K562 (cell line): ENCODE data around the gene DDX41. TPM values are rescaled to one million over a fixed set of nuclear protein-coding genes. Genes with fewer than 3 reads are reported as not detected.

ENCODE experiments used
- ETS1 ChIP-seq: conservative IDR thresholded peaks from 2 replicates; pipeline ENCODE4 v1.6.1; 2011; ENCODE audit warnings: low read depth, mild to moderate bottlenecking, low read length; ENCODE audit not compliant: control insufficient read depth
- ETV5 ChIP-seq: sonication (generic); formaldehyde crosslinking; IDR thresholded peaks from 2 replicates; pipeline ENCODE4 v1.4.0; 2020; ENCODE audit warnings: low read depth, mild to moderate bottlenecking, missing genetic modification reagents
- GTF2A2 ChIP-seq: IDR thresholded peaks from 2 replicates; pipeline ENCODE4 v1.6.1; 2016; ENCODE audit warnings: mild to moderate bottlenecking, missing genetic modification characterization, missing compliant biosample characterization
- PHF20 ChIP-seq: fragments of 450-650 bp; IDR thresholded peaks from 2 replicates; pipeline ENCODE4 v1.6.1; 2018; ENCODE audit not compliant: partially characterized antibody
- RBBP5 ChIP-seq: fragments of 200-600 bp; sonication (generic); IDR thresholded peaks from 2 replicates; pipeline ENCODE4 v1.6.1; 2012; ENCODE audit warnings: borderline replicate concordance, mild to moderate bottlenecking, low read length, control low read depth, inconsistent platforms; ENCODE audit not compliant: insufficient read depth, poor library complexity, severe bottlenecking
- TAF1 ChIP-seq: IDR thresholded peaks from 2 replicates; pipeline ENCODE4 v1.6.1; 2011; ENCODE audit warnings: mild to moderate bottlenecking, low read length, moderate library complexity; ENCODE audit not compliant: insufficient read depth, control insufficient read depth, severe bottlenecking; ENCODE audit errors: extremely low read depth
- ZNF311 ChIP-seq: fragments of 250-450 bp; sonication (Bioruptor Pico); IDR thresholded peaks from 2 replicates; pipeline ENCODE4 v1.4.0; 2020; ENCODE audit warnings: mild to moderate bottlenecking, moderate library complexity
- polyA plus RNA-seq, 8 experiments: library from polyadenylated mRNA; depleted of rRNA in 4 of 8; stranded (reverse) in 5 of 8; unstranded in 3 of 8; fragments of >200 nt; fragmentation: Nextera tagmentation in 2 of 8; fragmentation: Illumina TruSeq in 1 of 8; extraction: Ambion mirVana in 2 of 8; extraction: Trizol in 1 of 8; gene quantifications; 2 replicates each; pipeline versions ENCODE4 v1.2.1 to v1.2.3, GENCODE V29; 2011 to 2014; ENCODE audit warnings: inconsistent platforms in 1 of 8, missing spikeins in 1 of 8
- total RNA-seq, 7 experiments: library from RNA; depleted of rRNA in 6 of 7; stranded (reverse); fragments of >200 nt in 6 of 7; fragmentation: Illumina TruSeq in 2 of 7; extraction: Trizol in 2 of 7; gene quantifications; 2 replicates each; pipeline versions ENCODE4 v1.2.1 to v1.2.3, GENCODE V29; 2011 to 2021; ENCODE audit warnings: low replicate concordance in 1 of 7
- TF ChIP-seq, protein P1 (sequence below), 2 experiments: fragments of 450-650 bp in 1 of 2; sonication (generic) in 1 of 2; formaldehyde crosslinking in 1 of 2; IDR thresholded peaks in 1 of 2; conservative IDR thresholded peaks in 1 of 2; 2 replicates each; pipeline versions ENCODE4 v1.6.1 to v1.8.1; 2016 to 2023; ENCODE audit warnings: mild to moderate bottlenecking in 2 of 2, moderate library complexity in 2 of 2, inconsistent platforms in 1 of 2, missing genetic modification reagents in 1 of 2

Gene DDX41
- total and polyA plus RNA-seq, 9 of the 15 experiments (the other 6 are each of a cell fraction or from before 2014, with no cell fraction given): 38.2 to 284 (median 116) TPM

GRCh38 chr5:177498013-177498787 lies 18.6 kb downstream of the DDX41 start (continued):
- TF ChIP-seq RBBP5: peak; percentile 68
- TF ChIP-seq, protein P1, sequence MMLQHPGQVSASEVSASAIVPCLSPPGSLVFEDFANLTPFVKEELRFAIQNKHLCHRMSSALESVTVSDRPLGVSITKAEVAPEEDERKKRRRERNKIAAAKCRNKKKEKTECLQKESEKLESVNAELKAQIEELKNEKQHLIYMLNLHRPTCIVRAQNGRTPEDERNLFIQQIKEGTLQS (IDR thresholded peaks at IDR 0.05): peak; percentile 53
- TF ChIP-seq, protein P1 (CRISPR knock-in tag; conservative IDR thresholded peaks at IDR 0.05): no peak
- TF ChIP-seq ETV5 (CRISPR knock-in tag): no peak
- no peak for TF ChIP-seq ZNF311
- TF ChIP-seq PHF20: peak; percentile 2
- TF ChIP-seq ETS1: peak; percentile 55; the same call in 1 of the 2 replicates
- peak; percentile 25 for TF ChIP-seq TAF1
- no peak for TF ChIP-seq GTF2A2 (tag)
